Measurements from ENCODE around the gene CERT1. TPM values are rescaled to one million over a fixed set of nuclear protein-coding genes. Genes with fewer than 3 reads are reported as not detected.

CERT1 gene
- polyA plus RNA-seq, 2 donors: 13.4 to 13.5 TPM

- H3K36me3 ChIP-seq (ENCODE audit: control insufficient read depth in 2 of 2, insufficient read depth in 2 of 2, low read length in 1 of 2): peaks cover 0 to 6% of the 10 kb centered on the region in 2 donors
These were observed 137.6 kb downstream of the CERT1 start for GRCh38 chr5:75373862-75374261.

GRCh38 chr5:75368391-75368790 is 143.0 kb downstream of the CERT1 start:
- no peak overlapping the region for H3K4me3 ChIP-seq (ENCODE audit: low read depth in 1 of 2, low read length in 2 of 2)
- H3K36me3 ChIP-seq (ENCODE audit: control insufficient read depth in 2 of 2, insufficient read depth in 2 of 2, low read length in 1 of 2): peaks cover 0 to 2% of the 10 kb centered on the region in 2 donors
- no peak overlapping the region for H3K27ac ChIP-seq (ENCODE audit: low read depth in 2 of 2, low read length in 1 of 2)
- H3K27me3 ChIP-seq (ENCODE audit: control insufficient read depth in 1 of 2, insufficient read depth in 2 of 2, low read length in 2 of 2): no peaks in the 10 kb centered on the region
- 89 to 91% methylated on average over 4 of the region's 4 CpGs for WGBS, 2 donors
- no peaks in the 10 kb centered on the region for H3K9me3 ChIP-seq (ENCODE audit: control insufficient read depth in 2 of 2, insufficient read depth in 1 of 2, low read depth in 1 of 2, low read length in 1 of 2)
- H3K4me1 ChIP-seq (ENCODE audit: control insufficient read depth in 2 of 2, insufficient read depth in 2 of 2, low read length in 1 of 2): no peaks in the 10 kb centered on the region

More at GRCh38 chr5:75373862-75374261, 137.6 kb downstream of the CERT1 start:
- Histone ChIP-seq H3K4me3 (ENCODE audit: low read depth in 1 of 2, low read length in 2 of 2) (no peak overlapping the region), H3K9me3 (ENCODE audit: control insufficient read depth in 2 of 2, insufficient read depth in 1 of 2, low read depth in 1 of 2, low read length in 1 of 2) (no peaks in the 10 kb centered on the region), H3K27ac (ENCODE audit: low read depth in 2 of 2, low read length in 1 of 2) (no peak overlapping the region), H3K27me3 (ENCODE audit: control insufficient read depth in 1 of 2, insufficient read depth in 2 of 2, low read length in 2 of 2) (no peaks in the 10 kb centered on the region), H3K4me1 (ENCODE audit: control insufficient read depth in 2 of 2, insufficient read depth in 2 of 2, low read length in 1 of 2) (no peaks in the 10 kb centered on the region)
- 67 to 78% methylated on average over 2 of the region's 2 CpGs for WGBS, 2 donors

- Histone ChIP-seq H3K4me3 (ENCODE audit: low read depth in 1 of 2, low read length in 2 of 2) (no peak overlapping the region), H3K27ac (ENCODE audit: low read depth in 2 of 2, low read length in 1 of 2) (no peak overlapping the region), H3K36me3 (ENCODE audit: control insufficient read depth in 2 of 2, insufficient read depth in 2 of 2, low read length in 1 of 2) (peaks cover 0 to 5% of the 10 kb centered on the region in 2 donors), H3K9me3 (ENCODE audit: control insufficient read depth in 2 of 2, insufficient read depth in 1 of 2, low read depth in 1 of 2, low read length in 1 of 2) (no peaks in the 10 kb centered on the region), H3K4me1 (ENCODE audit: control insufficient read depth in 2 of 2, insufficient read depth in 2 of 2, low read length in 1 of 2) (no peaks in the 10 kb centered on the region), H3K27me3 (ENCODE audit: control insufficient read depth in 1 of 2, insufficient read depth in 2 of 2, low read length in 2 of 2) (no peaks in the 10 kb centered on the region)
These were observed 144.0 kb downstream of the CERT1 start for GRCh38 chr5:75367401-75367800.

GRCh38 chr5:75366787-75367186 is 144.6 kb downstream of the CERT1 start:
- WGBS, 2 donors: 84 to 85% methylated on average over 9 of the region's 9 CpGs
- H3K4me1 ChIP-seq (ENCODE audit: control insufficient read depth in 2 of 2, insufficient read depth in 2 of 2, low read length in 1 of 2): no peaks in the 10 kb centered on the region
- H3K9me3 ChIP-seq (ENCODE audit: control insufficient read depth in 2 of 2, insufficient read depth in 1 of 2, low read depth in 1 of 2, low read length in 1 of 2): no peaks in the 10 kb centered on the region
- no peaks in the 10 kb centered on the region for H3K27me3 ChIP-seq (ENCODE audit: control insufficient read depth in 1 of 2, insufficient read depth in 2 of 2, low read length in 2 of 2)
- no peak overlapping the region for H3K27ac ChIP-seq (ENCODE audit: low read depth in 2 of 2, low read length in 1 of 2)
- no peak overlapping the region for H3K4me3 ChIP-seq (ENCODE audit: low read depth in 1 of 2, low read length in 2 of 2)
- peaks cover 0 to 5% of the 10 kb centered on the region in 2 donors for H3K36me3 ChIP-seq (ENCODE audit: control insufficient read depth in 2 of 2, insufficient read depth in 2 of 2, low read length in 1 of 2)

- WGBS, 2 donors: 36 to 39% methylated on average over 1 of the region's 1 CpG
- no peak overlapping the region for H3K4me3 ChIP-seq (ENCODE audit: low read depth in 1 of 2, low read length in 2 of 2)
- no peaks in the 10 kb centered on the region for H3K4me1 ChIP-seq (ENCODE audit: control insufficient read depth in 2 of 2, insufficient read depth in 2 of 2, low read length in 1 of 2)
- no peaks in the 10 kb centered on the region for H3K27me3 ChIP-seq (ENCODE audit: control insufficient read depth in 1 of 2, insufficient read depth in 2 of 2, low read length in 2 of 2)
- no peak overlapping the region for H3K27ac ChIP-seq (ENCODE audit: low read depth in 2 of 2, low read length in 1 of 2)
- H3K36me3 ChIP-seq (ENCODE audit: control insufficient read depth in 2 of 2, insufficient read depth in 2 of 2, low read length in 1 of 2): peaks cover 0 to 7% of the 10 kb centered on the region in 2 donors
- H3K9me3 ChIP-seq (ENCODE audit: control insufficient read depth in 2 of 2, insufficient read depth in 1 of 2, low read depth in 1 of 2, low read length in 1 of 2): no peaks in the 10 kb centered on the region
These were observed 145.7 kb downstream of the CERT1 start for GRCh38 chr5:75365740-75366139.

- Histone ChIP-seq H3K4me1 (ENCODE audit: control insufficient read depth in 2 of 2, insufficient read depth in 2 of 2, low read length in 1 of 2) (no peaks in the 10 kb centered on the region), H3K4me3 (ENCODE audit: low read depth in 1 of 2, low read length in 2 of 2) (no peak overlapping the region), H3K27me3 (ENCODE audit: control insufficient read depth in 1 of 2, insufficient read depth in 2 of 2, low read length in 2 of 2) (no peaks in the 10 kb centered on the region), H3K9me3 (ENCODE audit: control insufficient read depth in 2 of 2, insufficient read depth in 1 of 2, low read depth in 1 of 2, low read length in 1 of 2) (no peaks in the 10 kb centered on the region), H3K27ac (ENCODE audit: low read depth in 2 of 2, low read length in 1 of 2) (no peak overlapping the region), H3K36me3 (ENCODE audit: control insufficient read depth in 2 of 2, insufficient read depth in 2 of 2, low read length in 1 of 2) (peaks cover 7 to 11% of the 10 kb centered on the region in 2 donors)
- WGBS, 2 donors: 92 to 93% methylated on average over 7 of the region's 7 CpGs
These were observed 146.7 kb downstream of the CERT1 start for GRCh38 chr5:75364571-75365280.

GRCh38 chr5:75363726-75364495 is 147.5 kb downstream of the CERT1 start:
- H3K4me1 ChIP-seq (ENCODE audit: control insufficient read depth in 2 of 2, insufficient read depth in 2 of 2, low read length in 1 of 2): no peaks in the 10 kb centered on the region
- WGBS, 2 donors: 52 to 60% methylated on average over 8 of the region's 8 CpGs
- no peak overlapping the region for H3K4me3 ChIP-seq (ENCODE audit: low read depth in 1 of 2, low read length in 2 of 2)
- no peak overlapping the region for H3K27ac ChIP-seq (ENCODE audit: low read depth in 2 of 2, low read length in 1 of 2)
- no peaks in the 10 kb centered on the region for H3K27me3 ChIP-seq (ENCODE audit: control insufficient read depth in 1 of 2, insufficient read depth in 2 of 2, low read length in 2 of 2)
- no peaks in the 10 kb centered on the region for H3K9me3 ChIP-seq (ENCODE audit: control insufficient read depth in 2 of 2, insufficient read depth in 1 of 2, low read depth in 1 of 2, low read length in 1 of 2)
- peaks cover 8 to 17% of the 10 kb centered on the region in 2 donors for H3K36me3 ChIP-seq (ENCODE audit: control insufficient read depth in 2 of 2, insufficient read depth in 2 of 2, low read length in 1 of 2)

GRCh38 chr5:75363111-75363510 is 148.3 kb downstream of the CERT1 start:
- Histone ChIP-seq H3K36me3 (ENCODE audit: control insufficient read depth in 2 of 2, insufficient read depth in 2 of 2, low read length in 1 of 2) (peaks cover 8 to 17% of the 10 kb centered on the region in 2 donors), H3K27me3 (ENCODE audit: control insufficient read depth in 1 of 2, insufficient read depth in 2 of 2, low read length in 2 of 2) (no peaks in the 10 kb centered on the region), H3K4me3 (ENCODE audit: low read depth in 1 of 2, low read length in 2 of 2) (no peak overlapping the region), H3K9me3 (ENCODE audit: control insufficient read depth in 2 of 2, insufficient read depth in 1 of 2, low read depth in 1 of 2, low read length in 1 of 2) (no peaks in the 10 kb centered on the region), H3K27ac (ENCODE audit: low read depth in 2 of 2, low read length in 1 of 2) (no peak overlapping the region), H3K4me1 (ENCODE audit: control insufficient read depth in 2 of 2, insufficient read depth in 2 of 2, low read length in 1 of 2) (no peaks in the 10 kb centered on the region)
- whole genome bisulfite sequencing, 2 donors: 50% methylated on average over 5 of the region's 5 CpGs

GRCh38 chr5:75362474-75362975 is 148.9 kb downstream of the CERT1 start:
- Histone ChIP-seq H3K4me1 (ENCODE audit: control insufficient read depth in 2 of 2, insufficient read depth in 2 of 2, low read length in 1 of 2) (no peaks in the 10 kb centered on the region), H3K36me3 (ENCODE audit: control insufficient read depth in 2 of 2, insufficient read depth in 2 of 2, low read length in 1 of 2) (peaks cover 8 to 17% of the 10 kb centered on the region in 2 donors), H3K27me3 (ENCODE audit: control insufficient read depth in 1 of 2, insufficient read depth in 2 of 2, low read length in 2 of 2) (no peaks in the 10 kb centered on the region), H3K27ac (ENCODE audit: low read depth in 2 of 2, low read length in 1 of 2) (no peak overlapping the region), H3K4me3 (ENCODE audit: low read depth in 1 of 2, low read length in 2 of 2) (no peak overlapping the region), H3K9me3 (ENCODE audit: control insufficient read depth in 2 of 2, insufficient read depth in 1 of 2, low read depth in 1 of 2, low read length in 1 of 2) (no peaks in the 10 kb centered on the region)
- 86 to 88% methylated on average over 4 of the region's 4 CpGs for WGBS, 2 donors

All from esophagus (tissue), 2 donors.